Measurements from ENCODE around the gene PLEKHJ1.
"Not testable (repeated sequence)": the region's sequence is repeated elsewhere in the genome, so short reads cannot be mapped to it uniquely, and the experiment has no call there.

Gene PLEKHJ1

DNA sequence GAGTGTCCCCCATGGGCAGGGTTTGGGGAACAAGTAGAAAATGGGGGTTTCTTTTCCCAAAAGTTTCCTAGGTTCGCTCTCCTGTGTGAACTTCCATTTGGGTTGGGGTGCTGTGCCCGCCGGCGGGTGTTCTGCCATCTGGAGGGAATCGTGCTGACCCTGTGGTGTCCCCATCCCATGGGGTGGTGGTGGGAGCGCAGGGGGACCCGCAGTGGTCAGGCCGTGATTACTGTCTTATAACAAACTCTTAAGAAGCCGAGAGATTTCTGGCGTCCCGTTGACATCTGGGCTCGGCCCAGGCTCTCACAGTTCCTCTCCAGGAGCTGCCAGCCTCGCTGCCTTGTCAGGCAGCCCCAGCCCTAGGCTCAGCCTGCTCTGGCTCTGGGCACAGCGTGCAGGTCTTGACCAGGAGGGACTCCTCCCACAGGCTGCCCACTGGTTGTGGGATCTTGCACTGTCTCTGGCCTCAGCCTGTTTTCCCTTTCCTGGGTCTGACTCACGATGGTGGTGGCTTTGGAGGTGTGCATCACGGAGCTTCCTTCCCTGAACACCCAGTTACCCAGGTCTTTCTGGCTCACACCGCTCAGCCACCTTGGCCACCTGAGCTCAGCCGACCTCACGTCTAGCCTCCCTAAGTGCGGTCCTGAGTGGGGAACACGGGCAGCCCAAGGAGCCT lies 34.5 kb downstream of the PLEKHJ1 start:
- H3K4me3 ChIP-seq (ENCODE audit: low read depth, low read length) = no peak overlapping the region
- TF ChIP-seq, protein P1, sequence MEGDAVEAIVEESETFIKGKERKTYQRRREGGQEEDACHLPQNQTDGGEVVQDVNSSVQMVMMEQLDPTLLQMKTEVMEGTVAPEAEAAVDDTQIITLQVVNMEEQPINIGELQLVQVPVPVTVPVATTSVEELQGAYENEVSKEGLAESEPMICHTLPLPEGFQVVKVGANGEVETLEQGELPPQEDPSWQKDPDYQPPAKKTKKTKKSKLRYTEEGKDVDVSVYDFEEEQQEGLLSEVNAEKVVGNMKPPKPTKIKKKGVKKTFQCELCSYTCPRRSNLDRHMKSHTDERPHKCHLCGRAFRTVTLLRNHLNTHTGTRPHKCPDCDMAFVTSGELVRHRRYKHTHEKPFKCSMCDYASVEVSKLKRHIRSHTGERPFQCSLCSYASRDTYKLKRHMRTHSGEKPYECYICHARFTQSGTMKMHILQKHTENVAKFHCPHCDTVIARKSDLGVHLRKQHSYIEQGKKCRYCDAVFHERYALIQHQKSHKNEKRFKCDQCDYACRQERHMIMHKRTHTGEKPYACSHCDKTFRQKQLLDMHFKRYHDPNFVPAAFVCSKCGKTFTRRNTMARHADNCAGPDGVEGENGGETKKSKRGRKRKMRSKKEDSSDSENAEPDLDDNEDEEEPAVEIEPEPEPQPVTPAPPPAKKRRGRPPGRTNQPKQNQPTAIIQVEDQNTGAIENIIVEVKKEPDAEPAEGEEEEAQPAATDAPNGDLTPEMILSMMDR (IDR thresholded peaks at IDR 0.05; ENCODE audit: low read depth, low read length) = no peak

DNA sequence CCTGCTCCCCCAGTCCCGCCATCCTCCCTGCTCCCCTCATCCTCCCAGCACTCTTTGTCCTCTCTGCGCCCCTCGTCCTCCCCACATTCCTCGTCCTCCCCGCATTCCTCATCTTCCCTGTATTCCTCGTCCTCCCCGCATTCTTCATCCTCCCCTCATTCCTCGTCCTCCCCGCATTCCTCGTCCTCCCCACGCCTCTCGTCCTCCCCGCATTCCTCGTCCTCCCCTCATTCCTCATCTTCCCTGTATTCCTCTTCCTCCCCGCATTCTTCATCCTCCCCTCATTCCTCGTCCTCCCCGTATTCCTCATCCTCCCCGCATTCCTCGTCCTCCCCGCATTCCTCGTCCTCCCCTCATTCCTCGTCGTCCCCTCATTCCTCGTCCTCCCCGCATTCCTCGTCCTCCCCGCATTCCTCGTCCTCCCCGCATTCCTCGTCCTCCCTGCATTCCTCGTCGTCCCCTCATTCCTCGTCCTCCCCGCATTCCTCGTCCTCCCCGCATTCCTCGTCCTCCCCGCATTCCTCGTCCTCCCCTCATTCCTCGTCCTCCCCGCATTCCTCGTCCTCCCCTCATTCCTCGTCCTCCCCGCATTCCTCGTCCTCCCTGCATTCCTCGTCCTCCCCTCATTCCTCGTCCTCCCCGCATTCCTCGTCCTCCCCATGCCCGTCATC lies 35.4 kb downstream of the PLEKHJ1 start:
- not testable (repeated sequence) for H3K4me3 ChIP-seq (ENCODE audit: low read depth, low read length)

DNA sequence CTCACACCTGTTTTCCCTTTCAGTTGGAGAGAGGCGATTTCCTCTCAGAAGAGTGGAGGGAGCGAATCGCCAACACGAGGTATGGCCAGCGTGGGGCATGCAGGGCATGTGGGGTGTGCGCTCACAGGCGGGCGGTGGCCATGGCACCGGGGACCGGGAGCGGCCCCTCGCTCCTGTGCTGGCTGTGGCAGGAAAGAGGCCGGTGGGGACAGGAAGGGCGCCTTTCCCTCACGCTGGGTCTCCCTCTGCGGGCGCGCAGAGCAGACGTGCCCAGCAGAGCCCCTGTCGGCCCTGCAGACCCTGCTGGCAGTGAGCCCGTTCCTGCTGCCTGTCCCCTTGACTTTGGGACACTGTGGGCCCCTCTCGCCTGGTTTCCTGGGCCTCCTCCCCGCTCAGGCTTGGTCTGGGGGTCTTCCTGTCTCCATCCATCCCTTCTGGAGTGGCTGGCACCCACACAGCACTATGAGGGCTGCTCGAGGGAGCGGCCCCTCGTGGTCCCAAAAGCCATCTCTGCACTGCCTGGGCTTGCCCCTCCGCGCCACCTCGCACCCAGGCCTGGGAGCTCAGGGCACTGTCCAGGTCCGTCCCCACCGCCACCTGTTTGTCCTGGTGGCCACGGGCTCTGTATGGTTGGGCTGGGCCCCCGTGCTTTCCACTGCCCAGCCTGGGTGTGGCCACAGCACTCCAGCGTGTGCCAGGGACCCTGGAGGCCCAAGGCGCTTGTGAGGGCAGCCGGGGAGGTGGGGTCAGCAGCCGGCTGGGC lies 36.1 kb downstream of the PLEKHJ1 start:
- no peak overlapping the region for H3K4me3 ChIP-seq (ENCODE audit: low read depth, low read length)
- TF ChIP-seq, protein P1 (IDR thresholded peaks at IDR 0.05; ENCODE audit: low read depth, low read length) = no peak

DNA sequence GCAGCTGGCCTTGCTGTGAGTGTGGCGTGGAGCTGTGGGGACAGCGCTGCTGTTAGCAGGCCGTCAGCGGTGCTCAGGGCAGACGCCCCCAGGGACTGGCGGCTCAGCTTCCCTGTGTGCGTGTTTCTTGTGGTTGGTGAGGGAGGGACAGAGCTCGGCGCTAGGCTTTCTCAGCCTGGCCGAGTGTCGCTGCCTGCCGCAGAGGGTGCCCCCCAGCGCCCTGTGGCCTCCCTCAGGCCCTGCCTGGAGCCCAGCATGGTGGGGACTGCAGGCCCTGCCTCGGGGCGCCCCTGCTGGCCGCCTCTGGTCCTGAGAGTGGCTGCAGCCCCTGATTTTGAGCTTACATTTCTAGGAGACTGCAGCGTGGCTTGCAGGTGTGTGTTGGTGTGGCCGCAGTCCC lies 36.9 kb downstream of the PLEKHJ1 start:
- TF ChIP-seq, protein P1 (IDR thresholded peaks at IDR 0.05; ENCODE audit: low read depth, low read length) = peak; percentile 19; the same call in 1 of the 2 replicates
- H3K4me3 ChIP-seq (ENCODE audit: low read depth, low read length) = no peak overlapping the region

DNA sequence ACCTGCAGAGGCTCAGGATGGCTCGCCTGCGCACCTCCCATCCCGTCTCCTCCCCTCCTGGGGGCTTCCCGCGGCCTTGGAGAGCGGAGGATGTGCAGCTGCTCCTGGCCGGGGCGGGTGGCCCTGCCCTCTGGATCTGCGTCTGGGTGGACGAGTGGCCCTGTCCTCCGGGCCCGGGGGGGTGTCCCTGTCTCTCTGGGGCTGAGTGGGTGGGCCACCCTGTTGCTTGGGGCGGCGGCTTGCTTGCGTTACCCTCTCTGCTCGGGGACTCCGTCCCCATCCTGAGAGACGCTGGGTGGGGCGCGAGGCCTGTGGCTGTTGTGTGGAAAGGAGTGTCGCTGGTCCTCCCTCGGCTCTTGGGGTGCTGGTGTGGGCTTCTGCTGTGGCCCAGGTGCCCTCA lies 37.8 kb downstream of the PLEKHJ1 start:
- H3K4me3 ChIP-seq (ENCODE audit: low read depth, low read length) = no peak overlapping the region
- TF ChIP-seq, protein P1 (IDR thresholded peaks at IDR 0.05; ENCODE audit: low read depth, low read length) = no peak

DNA sequence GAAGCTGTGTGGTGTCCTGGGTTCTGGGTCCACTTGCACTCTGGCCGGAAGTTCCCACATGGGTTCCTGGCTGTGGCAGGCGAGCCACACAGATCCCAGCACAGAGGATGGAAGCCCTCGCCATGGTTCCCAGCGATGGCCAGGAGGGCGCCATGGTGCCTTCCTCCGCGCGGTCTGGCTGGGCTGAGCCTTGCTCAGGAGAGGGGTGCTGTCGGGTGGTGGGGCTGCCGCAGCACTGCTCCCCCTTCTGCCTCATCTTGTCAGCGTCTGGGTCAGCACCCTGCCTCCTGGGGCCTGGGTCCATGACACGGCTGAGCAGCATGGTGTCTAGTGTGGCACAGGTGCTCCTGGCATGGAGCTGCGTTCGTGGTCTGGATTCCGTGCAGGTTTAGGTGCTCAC lies 38.9 kb downstream of the PLEKHJ1 start:
- no peak overlapping the region for H3K4me3 ChIP-seq (ENCODE audit: low read depth, low read length)
- TF ChIP-seq, protein P1 (IDR thresholded peaks at IDR 0.05; ENCODE audit: low read depth, low read length) = no peak

DNA sequence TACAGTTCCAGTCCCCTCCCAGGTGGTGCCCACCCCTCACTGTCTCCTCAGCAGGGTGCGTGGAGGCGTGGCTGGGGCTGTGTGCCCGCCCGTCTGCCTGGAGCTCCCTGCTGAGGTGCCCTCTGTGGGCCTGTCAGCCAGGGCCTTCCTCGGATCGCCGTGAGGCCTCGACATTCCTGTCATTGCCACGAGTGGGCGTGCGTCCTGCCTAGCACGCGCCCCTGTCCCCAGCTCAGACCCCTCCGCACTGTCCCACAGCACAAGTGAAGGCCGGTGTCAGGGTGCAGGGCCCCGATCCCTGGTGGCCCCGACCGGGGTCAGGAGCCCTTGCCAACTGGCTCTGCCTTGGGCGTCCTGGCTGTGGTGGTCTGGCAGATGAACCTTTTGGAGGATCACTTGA lies 40.2 kb downstream of the PLEKHJ1 start:
- TF ChIP-seq, protein P1 (IDR thresholded peaks at IDR 0.05; ENCODE audit: low read depth, low read length) = no peak
- no peak overlapping the region for H3K4me3 ChIP-seq (ENCODE audit: low read depth, low read length)
